Activated CD4-positive, CD25-positive, alpha-beta regulatory T cell treated with anti-CD3 and anti-CD28 coated beads, Interleukin-2, amount 50 U/mL, for 72 hours (primary cell): Measurements from ENCODE around the gene PEPD.

Experiments
- DNase-seq: peaks from one replicate; pipeline ENCODE4 v3.0.0; 2021

PEPD gene

DNA sequence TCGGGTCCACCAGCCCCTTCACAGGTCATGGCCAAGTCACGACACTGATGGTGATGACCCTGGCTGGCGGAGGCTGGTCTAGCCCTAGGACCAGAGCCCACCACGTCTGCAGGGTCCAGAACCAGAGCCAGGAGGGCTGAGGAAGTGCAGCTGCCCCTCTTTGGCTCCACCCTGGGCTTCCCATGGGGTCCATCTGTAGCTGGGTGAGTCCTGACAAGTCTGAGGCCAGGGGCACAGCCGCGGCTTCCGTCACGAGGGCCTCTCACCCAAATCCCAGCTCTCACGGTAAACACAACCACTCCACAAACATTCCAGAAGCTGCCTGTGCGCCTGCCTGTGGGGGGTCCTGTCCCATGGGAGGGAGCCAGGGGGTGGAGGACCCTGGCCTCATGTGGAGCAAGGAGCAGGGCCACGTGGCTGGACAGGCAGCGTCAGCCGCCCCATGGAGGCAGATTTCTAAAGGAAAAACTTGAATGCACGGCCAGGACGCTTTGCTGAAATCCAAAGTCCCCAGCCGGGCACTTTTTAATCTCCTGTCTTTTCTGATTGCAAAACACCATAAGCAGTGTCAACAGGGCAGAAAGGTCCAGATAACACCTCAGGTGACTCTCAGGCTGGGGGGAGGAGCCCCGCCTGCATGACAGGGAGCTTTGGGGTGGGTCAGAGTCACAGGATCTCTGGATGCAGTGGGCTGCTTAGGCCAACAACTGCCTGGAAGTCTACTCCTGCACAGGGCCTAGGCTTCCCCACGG, 118.2 kb downstream of the PEPD start:
- DNase-seq, result no peak

DNA sequence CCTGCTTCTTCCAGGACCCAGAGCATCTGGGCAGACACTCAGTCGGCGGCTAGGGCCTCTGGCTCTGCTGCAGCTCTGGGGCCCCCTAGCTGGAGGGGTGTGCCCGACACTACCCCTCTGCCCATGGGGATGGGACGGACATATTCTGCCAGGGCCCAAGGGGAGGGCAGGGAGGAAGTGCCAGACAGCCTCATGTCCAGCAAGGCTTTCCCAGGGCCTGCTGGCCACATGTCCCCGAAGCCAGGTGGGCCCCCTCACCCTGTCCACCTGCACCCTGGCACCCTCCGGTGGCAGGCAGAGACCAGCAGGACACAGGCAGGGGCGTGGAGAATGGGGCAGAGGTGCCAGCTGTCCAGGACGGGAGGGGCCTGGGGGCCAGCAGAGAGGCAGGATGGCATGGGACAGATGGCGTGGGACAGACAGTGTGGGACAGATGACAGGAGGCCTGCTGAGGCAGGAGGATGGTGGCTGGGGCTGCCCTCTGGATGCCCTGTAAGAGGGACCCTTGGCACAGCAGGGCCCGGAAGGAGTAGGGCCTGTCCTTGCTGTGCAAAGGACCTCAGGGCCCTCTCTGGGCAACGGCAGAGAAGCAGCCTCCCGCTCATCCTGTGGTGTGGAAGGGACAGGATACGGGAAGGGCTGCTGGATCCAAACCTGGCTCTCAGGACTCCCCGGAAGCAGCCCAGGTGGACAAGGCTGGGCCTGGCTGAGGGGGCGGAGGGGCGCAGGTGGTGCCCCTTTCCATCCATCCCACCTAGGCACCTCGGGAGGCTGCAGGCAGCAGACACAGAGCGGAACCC, 119.0 kb downstream of the PEPD start:
- no peak for DNase-seq

GRCh38 chr19:33401683-33402420, 119.7 kb downstream of the PEPD start:
- DNase-seq, result no peak

GRCh38 chr19:33400856-33401682, 120.5 kb downstream of the PEPD start:
- DNase-seq, result no peak

- no peak for DNase-seq
These were observed 121.6 kb downstream of the PEPD start for GRCh38 chr19:33399745-33400681.

DNA sequence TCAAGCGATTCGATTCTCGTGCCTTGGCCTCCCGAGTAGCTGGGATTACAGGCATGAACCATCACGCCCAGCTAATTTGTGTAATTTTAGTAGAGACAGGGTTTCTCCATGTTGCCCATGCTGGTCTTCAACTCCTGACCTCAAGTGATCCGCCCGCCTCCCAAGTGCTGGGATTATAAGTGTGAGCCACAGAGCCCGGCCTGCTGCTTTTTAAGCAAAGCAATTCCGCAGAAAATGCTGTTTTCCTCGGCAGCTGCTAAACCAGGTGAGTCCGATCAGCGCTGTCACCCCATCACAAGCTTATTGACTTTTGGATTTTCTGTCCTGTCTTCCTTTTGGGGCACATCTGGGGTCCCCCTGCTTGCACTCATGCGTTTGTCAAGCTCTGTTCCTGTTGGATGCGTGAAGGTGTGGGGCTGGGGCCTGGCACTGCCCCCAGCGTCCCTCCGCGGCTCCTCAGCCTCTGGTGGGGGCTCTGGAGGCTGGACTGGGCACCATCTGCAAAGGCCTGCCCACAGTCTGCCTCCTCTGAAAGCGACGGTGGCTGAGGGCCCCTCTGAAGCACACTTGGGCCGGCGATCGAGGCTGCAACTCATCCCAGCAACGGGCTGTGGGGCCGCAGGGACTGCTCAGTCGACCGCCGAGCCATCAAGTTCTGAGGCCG, 122.4 kb downstream of the PEPD start:
- no peak for DNase-seq

DNA sequence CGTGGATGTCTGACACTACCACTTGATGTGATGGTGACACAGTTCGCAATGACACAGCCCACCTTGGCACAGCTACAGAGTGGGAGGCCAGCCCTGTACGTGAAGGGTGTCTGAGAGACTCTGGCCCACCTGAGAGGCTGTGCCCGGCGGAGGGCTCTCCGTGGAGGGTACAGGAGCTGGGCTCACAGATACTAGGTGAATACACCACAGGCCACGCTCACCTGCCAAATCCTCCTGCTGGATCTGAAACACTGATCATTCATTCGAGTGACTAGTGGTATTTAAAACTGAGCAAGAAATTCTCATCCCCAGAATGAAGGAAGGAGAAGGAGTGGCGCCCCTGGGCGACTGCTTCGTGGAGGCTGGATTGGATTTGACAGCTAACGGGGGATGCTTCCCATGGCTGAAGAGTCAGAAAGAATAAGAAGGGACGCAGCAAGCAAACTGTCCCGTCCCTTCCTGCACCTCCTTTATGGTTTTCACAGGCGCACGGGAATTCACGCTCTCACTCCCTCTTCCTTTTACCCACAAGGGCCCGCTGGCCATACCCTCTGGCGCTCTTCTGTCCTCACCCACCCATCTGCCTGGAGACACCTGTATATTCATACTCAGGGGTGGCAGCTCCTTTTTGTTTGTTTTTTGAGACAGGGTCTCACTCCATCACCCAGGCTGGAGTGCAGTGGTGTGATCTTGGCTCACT, 123.1 kb downstream of the PEPD start:
- no peak for DNase-seq

GRCh38 chr19:33397536-33398360, 123.8 kb downstream of the PEPD start:
- DNase-seq, result no peak

- DNase-seq, result no peak
These were observed 124.7 kb downstream of the PEPD start for GRCh38 chr19:33396701-33397535.

GRCh38 chr19:33395561-33396550, 125.7 kb downstream of the PEPD start:
- no peak for DNase-seq

DNA sequence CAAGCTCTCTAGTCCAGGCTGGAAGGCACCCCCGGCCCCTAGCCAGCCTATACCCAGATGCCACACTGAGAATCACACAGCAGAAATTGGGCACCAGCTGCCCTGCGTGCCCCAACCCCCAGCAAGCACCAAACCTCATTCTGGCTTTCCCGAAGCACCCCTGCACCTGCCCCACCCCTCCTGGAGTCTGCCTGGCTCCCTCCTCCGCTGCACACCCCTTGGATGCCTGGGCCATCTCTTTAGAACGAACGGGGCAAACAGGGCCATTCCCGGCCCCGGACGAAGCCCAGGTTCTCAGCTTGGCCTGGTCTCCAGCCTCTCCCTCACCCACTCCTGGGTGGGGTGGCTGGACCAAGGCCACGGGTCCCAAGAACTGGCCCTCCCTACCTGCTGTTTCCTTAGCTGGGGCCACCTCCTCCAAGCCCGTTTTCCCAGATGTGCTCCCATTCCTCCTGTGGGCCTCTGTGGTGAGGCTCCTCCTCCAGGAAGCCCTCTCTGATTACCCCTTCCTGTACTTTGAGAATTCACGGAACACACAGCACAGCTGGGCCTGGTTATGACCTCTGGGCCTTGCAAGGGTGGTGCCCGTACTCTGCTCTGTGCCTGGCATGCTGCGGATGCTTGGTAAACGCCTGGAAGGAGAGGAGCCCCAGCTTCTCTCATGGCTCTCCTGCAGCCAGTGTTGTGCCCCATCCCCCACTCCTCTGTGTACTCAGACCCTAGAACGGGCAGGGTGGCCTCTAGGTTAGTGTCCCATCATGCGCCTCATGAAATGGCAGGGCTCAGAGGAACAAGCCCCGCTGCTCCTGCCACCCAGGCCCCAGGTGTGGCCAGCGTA, 126.6 kb downstream of the PEPD start:
- no peak for DNase-seq

GRCh38 chr19:33394006-33394722, 127.4 kb downstream of the PEPD start:
- no peak for DNase-seq

DNA sequence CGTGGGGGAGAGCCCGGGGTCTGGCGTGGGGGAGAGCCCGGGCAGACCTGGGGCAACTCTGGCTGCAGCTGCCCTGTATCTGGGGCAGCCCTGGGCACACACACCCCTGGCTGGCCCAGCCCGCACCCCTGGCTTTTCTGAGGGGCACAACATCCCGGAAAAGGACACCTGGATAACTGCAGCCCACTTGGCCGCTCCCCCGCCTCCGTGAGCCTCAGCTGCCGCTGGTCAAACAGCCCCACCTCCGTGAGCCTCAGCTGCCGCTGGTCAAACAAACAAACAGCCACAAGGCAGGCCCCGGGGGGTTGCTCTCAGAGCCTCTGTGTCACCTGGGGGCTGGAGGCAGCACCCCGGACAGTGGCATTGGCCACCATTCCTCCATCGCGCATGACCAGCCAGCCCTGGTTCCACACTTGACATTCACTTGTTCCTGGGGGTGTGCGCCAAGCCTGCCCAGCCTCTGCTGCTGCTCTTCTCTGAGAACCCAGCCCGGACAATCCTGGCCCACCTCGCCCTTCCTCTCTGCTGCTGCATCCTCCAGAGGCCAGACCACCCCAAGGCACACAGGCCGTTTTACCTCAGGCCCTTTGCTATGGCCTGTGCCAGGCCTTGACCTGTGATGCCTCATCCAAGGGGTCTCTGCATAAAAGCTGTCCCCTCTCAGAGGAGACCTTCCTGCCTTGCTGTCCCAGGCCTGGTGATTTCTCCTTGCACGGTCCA, 128.1 kb downstream of the PEPD start:
- no peak for DNase-seq
